GM18511 (cell line): Measurements from ENCODE around the gene RAB40B.
"Not testable (repeated sequence)": the region's sequence is repeated elsewhere in the genome, so short reads cannot be mapped to it uniquely, and the experiment has no call there.

Source experiments
- ATAC-seq: cut with Tn5 transposase; IDR thresholded peaks from one replicate; pipeline ENCODE4 v1.9.1; 2021; ENCODE audit warnings: mild to moderate bottlenecking, moderate library complexity; ENCODE audit not compliant: unreplicated experiment

RAB40B gene, protein sequence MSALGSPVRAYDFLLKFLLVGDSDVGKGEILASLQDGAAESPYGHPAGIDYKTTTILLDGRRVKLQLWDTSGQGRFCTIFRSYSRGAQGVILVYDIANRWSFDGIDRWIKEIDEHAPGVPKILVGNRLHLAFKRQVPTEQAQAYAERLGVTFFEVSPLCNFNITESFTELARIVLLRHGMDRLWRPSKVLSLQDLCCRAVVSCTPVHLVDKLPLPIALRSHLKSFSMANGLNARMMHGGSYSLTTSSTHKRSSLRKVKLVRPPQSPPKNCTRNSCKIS

DNA sequence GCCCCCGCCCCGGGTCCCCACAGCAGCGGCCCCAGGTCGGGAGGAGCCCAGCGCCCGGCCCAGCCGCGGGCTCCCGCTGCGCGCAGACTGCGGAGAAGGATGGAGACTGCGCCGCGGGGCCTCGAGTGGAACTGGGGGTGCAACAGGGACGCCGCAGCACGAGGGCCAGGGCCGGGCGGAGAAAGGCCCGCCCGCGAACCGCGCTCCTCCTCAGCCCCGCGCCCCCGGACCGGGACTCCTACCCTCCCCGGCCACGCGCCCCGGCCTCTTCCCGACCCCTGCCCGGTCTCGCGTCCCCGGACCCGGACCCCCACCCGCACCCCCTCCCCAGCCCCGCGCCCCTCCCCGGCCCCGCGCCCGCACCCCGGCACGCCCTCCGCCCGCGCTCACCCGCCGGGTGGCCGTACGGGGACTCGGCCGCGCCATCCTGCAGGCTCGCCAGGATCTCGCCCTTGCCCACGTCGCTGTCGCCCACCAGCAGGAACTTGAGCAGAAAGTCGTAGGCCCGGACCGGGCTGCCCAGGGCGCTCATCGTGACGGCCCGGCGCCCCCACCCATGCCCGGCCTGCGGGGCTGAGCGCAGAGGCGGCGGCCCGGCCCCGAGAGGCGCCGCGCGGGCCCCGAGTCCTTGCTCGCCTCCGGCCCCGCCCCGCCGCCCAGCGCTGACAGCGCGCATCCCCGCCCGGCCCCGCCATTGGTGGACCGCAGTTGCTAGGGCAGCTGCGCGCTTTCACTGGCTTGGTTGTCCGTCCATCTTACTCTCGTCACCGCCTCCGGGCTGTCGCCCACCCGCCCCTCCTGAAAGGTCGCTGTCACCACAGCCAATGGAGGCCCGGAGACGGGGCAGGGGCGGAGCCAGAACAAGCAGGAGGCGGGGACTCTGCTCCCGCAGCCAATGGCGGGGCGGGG is at the start of gene RAB40B:
TSS of gene RAB40B (minus strand) at position 634 of the 909 bp plus-strand sequence. CDS start at position 532, 102 bp downstream.
- ATAC-seq = peak; percentile 96

DNA sequence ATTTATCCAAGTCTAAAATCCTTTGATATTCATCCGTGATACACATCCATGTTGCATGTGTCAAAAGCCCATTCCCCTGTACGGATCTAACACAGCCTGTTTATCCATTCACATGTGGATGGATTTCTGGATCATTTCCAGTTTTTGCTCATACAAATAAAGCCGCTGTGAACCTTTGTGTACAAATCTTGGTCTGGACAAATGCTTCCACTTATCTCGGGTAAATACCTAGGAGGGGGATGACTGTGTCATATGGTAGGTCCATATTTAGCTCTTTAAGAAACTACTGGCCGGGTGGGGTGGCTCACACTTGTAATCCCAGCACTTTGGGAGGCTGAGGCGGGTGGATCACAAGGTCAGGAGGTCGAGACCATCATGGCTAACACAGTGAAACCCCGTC is 47.0 kb upstream of the RAB40B start:
- ATAC-seq = no peak

DNA sequence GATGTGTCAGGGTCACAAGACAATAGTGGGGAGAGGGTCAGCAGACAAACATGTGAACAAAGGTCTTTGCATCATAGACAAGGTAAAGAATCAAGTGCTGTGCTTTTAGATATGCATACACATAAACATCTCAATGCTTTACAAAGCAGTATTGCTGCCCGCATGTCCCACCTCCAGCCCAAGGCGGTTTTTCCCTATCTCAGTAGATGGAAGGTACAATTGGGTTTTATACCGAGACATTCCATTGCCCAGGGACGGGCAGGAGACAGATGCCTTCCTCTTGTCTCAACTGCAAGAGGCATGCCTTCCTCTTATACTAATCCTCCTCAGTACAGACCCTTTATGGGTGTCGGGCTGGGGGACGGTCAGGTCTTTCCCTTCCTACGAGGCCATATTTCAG is 46.2 kb upstream of the RAB40B start:
- ATAC-seq = not testable (repeated sequence)

DNA sequence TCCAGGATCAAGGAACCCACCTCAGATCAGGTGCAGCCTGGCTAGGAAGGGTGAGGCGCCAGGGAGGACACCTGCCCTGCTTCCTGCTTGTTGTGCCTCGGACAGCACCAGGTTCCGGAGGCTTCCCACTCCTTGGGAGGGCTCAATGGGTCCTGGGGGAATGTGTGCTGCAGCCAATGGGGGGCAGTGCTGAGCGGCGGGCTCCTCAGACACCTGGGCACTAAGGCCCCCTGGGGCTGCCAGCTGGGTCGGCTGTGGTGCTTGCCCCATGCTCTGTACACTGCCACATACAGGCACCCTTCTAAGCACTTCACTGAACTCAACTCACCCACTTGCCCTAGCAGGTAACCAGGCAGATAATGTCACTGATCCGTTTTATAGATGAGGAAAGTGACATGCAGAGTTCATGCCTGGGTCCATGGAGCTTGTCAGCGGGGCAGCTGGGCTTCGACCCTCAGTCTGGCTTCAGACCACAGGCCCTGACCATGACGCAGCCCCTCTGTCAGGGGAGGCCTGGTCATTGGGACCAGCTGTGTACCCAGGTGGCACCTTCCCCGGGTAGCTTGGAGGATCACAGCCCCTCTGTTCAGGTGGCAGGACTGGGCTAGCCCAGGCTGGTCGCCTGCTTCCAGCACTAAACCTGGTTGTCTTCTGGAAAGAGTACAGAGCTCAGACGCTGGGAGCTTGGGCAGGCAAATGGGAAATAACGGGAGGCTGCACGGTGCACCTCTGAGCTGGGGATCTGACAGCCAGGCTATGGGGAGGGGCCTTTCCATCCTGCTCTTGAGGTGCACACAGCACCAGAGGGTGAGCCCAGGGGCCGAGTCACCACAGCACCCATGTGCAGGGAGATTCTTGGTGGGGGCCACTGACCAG is 45.1 kb upstream of the RAB40B start:
- ATAC-seq = no peak

DNA sequence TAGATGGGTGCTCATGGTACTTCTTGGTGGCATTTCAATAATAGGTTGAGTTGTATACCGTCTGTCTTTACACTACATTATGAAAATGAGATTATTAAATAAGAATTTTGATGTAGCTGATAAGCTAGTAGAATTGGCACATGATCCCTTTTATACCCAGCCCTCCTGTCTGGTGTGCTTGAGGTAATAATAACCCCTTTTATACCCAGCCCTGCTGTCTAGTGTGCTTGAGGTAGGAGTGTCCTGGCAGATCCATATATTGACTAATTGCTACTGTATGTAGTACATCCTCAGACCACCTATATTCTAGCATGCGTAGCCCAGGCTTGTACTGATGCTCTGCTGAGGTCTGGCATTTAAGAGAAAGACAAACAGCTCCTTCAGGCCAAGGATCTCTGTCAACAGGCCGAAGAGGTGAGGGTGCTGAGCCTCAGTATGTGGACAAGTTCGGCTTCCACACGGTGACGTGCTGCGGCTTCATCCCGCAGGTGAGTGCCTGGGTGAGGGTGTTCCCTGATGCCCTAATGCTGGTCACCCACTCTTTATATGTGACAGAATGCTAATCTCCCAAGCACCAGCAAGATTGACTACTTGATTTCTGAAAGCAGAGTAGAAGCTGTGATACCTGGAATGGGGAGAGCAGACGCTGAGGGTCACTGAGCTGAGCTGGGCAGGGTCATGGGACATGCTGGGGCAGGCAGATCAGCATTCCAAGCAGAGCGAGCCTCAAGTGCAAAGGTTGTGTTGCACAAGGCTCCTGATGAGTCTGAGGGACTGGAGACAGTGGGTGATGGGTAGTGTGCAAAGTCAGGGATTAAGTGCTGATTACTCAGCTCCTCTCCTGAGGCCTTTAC is 42.6 kb upstream of the RAB40B start:
- no peak for ATAC-seq

DNA sequence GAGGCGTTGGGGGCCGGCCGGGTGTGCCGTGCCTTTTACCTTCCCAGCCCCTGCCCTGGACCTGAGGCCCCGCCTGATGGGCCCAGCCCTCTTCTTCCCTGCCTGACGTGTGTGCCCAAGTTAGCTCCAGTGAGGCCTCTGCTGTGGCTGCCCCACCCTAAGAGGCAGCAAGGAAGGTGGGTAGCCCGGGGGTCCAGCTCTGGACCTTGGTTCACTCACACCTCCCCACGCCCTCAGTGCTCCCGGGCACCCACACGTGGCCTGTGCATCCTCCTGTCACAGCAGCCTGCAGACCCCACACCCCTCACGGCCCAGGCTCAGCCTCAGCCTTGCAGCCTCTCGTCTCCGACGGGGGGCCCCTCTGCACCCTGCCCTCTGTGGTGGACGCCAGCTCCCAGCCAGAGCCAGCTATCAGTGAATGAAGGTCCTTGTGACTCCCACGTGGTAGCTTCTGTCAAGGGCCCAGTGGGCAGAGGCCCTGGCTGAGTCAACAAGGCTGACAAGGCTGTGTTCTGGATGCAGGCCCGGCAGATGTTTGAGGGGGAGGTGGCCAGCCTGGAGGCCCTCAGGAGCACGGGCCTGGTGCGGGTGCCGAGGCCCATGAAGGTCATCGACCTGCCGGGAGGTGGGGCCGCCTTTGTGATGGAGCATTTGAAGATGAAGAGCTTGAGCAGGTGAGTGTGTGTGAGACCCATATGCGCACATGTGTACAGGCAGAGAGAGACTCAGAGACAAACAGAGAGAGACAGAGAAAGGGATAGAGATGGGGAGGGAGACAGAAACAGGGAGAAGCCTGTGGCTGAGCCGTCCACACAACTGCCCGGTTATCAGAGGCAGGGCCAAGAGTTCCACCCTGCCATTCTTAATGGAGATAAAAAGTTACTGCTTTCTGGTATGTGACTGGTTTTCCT is 39.7 kb upstream of the RAB40B start:
- ATAC-seq = no peak

DNA sequence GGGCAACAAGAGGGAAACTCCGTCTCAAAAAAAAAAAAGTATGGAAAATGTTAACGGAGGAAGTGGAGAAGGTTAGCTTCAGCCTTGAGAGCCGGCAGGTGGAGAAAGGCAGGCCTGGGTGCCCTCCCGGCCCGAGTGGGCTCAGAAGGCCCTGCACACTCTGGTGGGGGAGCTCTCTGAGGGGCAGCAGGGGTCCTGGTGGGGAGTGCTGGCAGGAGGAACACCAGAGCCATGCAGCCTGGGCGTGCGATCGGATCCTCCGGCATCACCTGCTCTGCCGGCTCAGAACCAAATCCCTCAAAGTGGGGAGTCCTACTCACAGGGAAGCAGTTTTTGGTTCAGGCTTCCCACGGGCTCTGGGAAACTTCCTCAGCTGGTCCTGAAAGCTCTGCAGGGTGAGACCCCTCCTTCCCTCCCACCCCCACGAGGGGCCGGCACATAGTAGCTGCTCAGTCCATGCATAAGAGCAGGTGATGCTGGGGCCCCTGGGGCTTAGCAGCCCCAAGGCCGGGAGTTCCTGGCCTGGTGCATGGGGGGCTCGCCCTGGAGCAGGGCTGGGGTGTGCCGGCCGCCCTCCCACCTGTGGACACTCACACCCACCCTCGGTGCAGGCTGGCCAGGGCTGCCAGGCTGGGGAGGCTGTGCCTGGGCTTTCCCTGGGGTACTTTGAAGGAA is 38.1 kb upstream of the RAB40B start:
- no peak for ATAC-seq

DNA sequence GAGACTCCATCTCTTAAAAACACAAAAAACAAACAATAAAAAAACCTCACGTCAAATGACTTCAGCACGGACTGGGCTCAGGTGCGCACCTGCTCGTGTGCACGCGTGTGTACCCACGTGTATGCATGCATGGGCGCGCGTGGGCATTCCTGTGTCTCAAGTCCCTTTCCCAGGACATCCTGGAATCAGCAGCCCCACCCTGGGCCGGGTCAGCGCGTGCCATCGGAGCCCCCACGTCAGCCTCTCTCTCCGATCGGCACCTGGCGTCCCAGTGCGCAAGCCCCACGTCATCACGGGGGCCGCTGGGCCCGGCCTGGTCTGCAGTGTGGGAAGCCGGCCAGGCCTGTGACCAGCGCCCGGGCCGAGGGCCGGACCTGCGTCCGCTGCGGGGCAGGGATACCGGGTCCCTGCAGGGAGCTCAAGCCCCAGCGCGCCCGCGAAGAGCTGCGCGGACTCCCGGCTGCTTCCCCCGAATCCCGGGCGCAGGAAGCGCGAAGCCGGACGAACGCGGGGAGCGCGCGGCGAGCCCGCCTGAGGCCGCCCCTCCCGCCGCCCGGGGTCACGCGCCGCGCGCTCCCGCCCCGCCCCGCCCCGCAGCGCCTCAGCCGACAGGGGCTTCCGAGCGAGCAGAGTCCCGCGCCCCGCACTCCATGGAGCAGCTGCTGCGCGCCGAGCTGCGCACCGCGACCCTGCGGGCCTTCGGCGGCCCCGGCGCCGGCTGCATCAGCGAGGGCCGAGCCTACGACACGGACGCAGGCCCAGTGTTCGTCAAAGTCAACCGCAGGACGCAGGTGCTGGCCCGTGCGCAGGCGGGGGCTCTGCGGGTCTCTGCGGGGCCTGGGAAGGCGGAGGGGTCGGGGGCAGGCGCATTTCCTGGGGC is 36.7 kb upstream of the RAB40B start, which contains the start of gene FN3K:
TSS of gene FN3K (plus strand) at position 629 of the 880 bp plus-strand sequence. CDS start at position 651, 22 bp downstream.
- no peak for ATAC-seq

DNA sequence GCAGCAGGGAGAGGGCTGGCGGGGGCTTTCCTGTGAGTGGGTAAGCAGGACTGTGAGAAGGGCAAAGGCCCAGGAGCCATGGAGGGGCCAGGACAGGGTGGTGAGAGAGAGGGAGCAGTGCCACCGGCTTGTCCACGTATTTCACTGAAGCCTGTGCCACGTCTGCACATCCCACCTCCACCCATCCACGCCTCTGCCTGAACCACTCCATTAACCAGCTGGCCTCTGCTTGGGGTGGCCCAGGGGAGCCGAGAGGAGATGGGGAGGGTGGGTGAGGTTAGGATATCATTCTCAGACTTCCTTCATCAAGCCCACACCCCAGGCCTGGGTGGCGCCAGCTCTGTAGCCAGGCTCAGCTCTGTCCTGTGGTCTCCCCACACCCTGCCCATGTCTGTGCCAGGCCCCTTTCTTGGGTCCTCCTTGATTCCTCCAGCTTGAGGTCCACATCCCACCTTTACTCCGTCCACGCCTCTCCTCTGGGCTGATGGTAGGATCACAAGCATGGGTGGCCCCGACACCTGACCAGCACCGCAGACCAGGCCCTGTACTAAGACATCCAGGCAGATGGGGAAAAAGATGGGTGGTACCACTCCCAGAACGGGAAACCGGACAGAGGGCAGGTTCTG is 33.7 kb upstream of the RAB40B start:
- ATAC-seq = no peak

DNA sequence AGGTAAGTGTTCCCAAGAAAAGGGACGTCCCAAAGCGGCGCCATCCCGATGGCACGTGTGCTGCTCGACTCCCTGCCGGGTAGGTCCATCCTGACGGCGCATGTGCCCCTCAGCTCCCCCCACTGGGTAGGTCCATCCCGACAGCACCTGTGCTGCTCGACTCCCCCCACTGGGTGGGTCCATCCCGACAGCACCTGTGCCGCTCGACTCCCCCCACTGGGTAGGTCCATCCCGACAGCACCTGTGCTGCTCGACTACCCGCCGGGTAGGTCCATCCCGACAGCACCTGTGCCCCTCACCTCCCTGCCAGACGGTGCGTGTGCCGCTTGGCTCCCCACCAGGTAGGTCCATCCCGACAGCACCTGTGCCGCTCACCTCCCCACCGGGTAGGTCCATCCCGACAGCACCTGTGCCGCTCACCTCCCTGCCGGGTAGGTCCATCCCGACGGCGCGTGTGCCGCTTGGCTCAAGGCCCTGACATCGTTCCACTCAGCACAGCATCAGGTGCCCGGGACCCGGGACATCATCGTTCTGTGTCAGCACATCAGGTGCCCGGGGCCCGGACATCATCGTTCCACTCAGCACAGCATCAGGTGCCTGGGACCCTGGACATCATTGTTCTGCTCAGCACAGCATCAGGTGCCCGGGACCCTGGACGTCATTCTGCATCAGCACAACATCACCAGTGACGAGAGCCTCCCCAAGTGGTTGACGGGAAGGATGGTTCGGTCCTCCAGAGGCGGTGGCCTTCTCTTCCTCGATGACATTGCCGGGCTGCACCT is 31.2 kb upstream of the RAB40B start:
- no peak for ATAC-seq

DNA sequence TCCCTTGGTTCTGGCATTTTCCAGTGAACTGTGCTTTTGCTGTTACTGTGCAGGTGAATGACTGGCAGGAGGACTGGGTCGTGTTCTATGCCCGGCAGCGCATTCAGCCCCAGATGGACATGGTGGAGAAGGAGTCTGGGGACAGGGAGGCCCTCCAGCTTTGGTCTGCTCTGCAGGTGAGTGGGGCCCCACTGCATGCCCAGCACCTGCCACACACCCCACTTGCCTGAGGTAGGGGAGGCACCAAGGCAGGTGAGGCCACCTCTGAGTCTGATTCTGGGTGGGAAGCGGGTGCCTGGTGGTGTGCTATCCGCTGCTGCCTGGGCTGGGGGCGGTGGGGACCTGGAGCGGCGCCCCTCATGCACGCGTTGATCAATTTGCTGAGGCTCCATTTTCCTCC is 27.9 kb upstream of the RAB40B start:
- no peak for ATAC-seq

DNA sequence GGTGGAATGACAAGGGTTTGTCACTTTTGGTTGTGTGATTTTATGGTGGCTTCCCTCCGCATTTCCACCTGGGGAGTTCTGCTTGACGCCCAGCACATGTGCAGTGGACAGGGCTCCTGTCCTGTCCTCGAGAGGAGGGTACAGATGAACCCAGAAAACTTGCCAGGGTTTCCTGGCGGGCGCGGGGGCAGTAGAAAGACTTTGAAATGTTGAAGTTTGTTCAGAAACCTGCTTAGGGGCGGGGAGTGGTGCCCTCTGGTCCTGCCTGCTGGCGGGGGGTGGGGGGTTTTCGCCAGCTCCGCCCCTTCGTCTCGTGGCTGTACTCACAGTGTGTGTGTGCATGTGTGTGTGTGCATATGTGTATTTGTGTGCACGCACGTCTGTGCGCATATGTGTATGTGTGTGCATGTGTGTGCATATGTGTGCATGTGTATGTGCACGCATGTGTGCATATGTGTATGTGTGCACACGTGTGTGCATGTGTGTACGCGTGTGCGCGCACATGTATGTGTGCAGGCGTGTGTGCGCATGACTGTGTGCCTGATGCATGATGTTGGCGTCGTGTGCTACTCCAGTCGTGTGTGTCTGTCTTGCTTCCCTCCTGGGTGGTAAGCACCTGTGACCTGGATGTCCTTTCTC is 24.8 kb upstream of the RAB40B start:
- no peak for ATAC-seq

DNA sequence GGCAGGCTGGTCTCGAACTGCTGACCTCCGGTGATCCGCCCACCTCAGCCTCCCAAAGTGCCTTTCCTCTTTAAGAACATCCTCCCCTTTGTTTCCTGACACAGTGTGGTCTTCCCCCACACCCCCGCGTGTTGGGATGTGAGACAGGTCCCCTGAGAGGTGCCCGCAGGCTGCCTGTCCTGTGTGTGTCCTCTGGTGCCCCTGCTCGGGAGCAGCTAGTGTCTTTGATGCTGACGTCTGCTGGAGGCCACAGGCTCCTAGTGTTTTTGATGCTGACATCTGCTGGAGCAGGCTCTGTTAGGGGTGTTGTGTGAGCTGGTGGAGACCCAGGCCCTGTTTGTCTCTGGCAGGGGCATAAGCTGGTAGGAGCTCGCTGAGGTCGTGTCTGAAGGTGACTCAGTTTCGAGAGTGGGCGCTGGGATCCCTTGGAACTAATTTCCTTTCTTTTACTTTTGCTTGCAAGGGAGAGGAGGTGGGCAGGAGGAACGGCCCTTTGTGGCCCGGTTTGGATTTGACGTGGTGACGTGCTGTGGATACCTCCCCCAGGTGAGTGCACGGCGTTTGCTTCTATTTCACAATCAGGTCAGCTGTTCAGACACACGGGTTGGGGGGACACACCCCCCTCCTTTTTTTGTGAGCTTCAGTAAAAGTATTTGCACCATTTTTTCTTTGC is 24.0 kb upstream of the RAB40B start:
- no peak for ATAC-seq

DNA sequence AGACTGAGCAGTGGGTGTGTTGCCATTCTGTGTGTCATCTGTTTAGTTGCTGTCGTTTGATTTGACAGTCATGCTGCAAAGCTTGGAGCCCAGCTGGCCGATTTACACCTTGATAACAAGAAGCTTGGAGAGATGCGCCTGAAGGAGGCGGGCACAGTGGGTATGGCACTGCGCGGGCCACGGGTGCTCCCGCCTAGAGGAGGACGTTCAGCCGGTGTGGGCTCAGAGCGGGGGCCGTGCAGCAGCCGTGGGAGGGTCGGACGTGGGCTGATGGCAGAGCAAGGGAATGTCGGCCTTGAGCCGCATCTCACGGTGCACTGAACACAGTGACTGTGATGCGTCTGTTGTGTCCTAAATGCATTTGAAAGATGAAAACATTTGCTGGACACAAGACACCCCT is 21.7 kb upstream of the RAB40B start:
- ATAC-seq = no peak

DNA sequence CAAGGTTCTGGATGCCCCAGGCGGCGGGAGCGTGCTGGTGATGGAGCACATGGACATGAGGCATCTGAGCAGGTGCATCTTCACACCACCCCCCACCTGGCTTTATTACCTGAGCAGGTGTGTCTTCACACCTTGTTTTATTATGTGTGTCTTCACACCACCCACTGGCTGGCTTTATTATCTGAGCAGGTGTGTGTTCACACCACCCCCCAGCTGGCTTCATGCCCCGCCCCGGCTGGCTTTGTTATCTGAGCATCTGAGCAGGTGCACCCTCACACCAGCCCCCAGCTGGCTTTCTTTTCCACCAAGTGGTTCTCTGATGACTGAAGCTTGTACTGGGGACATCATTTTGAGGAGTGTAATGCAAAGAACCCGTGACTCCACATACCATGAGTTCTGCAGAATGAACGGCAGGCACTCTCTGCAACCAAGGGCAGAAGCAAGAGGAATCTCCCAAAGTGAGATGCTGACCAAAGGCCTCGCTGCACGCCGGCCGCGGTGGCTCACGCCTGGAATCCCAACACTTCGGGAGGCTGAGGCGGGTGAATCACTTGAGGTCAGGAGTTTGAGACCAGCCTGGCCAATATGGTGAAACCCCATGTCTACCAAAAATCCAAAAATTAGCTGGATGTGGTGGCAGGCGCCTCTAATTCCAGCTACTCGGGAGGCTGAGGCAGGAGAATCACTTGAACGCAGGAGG is 20.6 kb upstream of the RAB40B start:
- ATAC-seq = no peak
